ENCODE results near the gene CHCHD10. TPM values are rescaled to one million over a fixed set of nuclear protein-coding genes. Genes with fewer than 3 reads are reported as not detected.

CHCHD10 gene
- total and polyA plus RNA-seq, 2 of the 4 experiments (the other 2 are of a cell fraction) = 2.2 to 11.2 TPM

DNA sequence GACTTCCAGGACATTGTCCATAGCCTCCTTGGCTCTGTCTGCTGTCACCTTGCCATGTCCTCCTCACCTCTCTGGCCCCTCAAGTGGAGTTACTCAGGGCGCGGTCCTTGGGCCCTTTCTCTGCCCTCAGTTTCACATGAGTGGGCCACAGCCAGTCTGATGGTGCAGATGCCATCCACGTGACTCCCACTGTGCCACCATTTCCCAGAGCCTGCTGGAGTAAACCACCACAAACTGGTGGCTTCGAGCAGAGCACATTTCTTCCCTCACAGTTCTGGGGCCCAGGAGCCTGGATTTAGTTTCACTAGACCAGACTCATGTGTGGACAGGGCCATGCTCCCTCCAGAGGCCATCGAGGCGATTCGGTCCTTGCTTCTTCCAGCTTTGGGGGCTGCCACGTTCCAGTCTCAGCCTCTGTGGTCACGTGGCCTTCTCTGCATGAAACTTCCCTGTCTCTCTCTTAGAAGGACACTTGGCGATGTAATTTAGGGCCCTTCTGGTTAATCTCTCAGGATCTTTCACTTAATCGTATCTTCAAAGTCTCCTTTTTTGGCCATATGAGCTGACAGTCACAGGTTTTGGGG is 33.6 kb upstream of the CHCHD10 start:
- no peaks in the 10 kb centered on the region for H3K9me3 ChIP-seq (ENCODE audit: control insufficient read depth, insufficient read depth, low read length)
- H2BK5ac ChIP-seq (ENCODE audit: low read depth, low read length, poor library complexity, severe bottlenecking) = no peak overlapping the region
- no peak overlapping the region for H3K4me2 ChIP-seq (ENCODE audit: low read depth, low read length)
- H2AK5ac ChIP-seq (ENCODE audit: low read depth, low read length) = no peak overlapping the region
- no peak overlapping the region for H3K4me3 ChIP-seq (ENCODE audit: insufficient read depth, low read depth, low read length)
- H4K91ac ChIP-seq (ENCODE audit: insufficient read depth, low read depth, low read length) = no peak overlapping the region
- H2BK20ac ChIP-seq (ENCODE audit: low read depth, low read length) = no peak overlapping the region
- ChIA-PET POLR2A (ENCODE audit: unreplicated experiment) (no interaction called here), CTCF (no interaction called here)
- H2AFZ ChIP-seq (replicated peaks; ENCODE audit: low read length, poor library complexity) = no peak overlapping the region
- no peak overlapping the region for H3K56ac ChIP-seq (ENCODE audit: extremely low read depth, insufficient read depth, low read length)
- ATAC-seq (ENCODE audit: low read depth) (no peak), DNase-seq (no peak)
- H2BK15ac ChIP-seq (ENCODE audit: low read depth, low read length) = no peak overlapping the region
- H3K4me1 ChIP-seq (ENCODE audit: control insufficient read depth, insufficient read depth, low read length) = no peaks in the 10 kb centered on the region
- BruUV-seq (replicated peaks) = no TSS peak
- dilution Hi-C loops (cut with HindIII; ENCODE audit: low sequenced_read_pairs, unreplicated experiment) = no loop called here
- peak overlapping the region; percentile 55 for H2AK9ac ChIP-seq (replicated peaks; ENCODE audit: low read depth, low read length, poor library complexity)
- peaks cover 71% of the 10 kb centered on the region for H3K36me3 ChIP-seq (ENCODE audit: control insufficient read depth, insufficient read depth, low read length)
- no peak overlapping the region for H4K8ac ChIP-seq (ENCODE audit: low read depth in 2 of 2, low read length in 2 of 2)
- H4K20me1 ChIP-seq (ENCODE audit: insufficient read depth, low read length) = no peaks in the 10 kb centered on the region; the same call in 1 of the 2 replicates
- no peak for TF ChIP-seq NFE2L2 (IDR thresholded peaks at IDR 0.05; ENCODE audit: low read depth, low read length)
- H3K27ac ChIP-seq (ENCODE audit: insufficient read depth, low read length) = no peak overlapping the region
- no CpG with 5 or more reads among the region's 11 CpGs for WGBS, 2 experiments (ENCODE audit: extremely low coverage in 2 of 2, insufficient read length in 1 of 2)
- no peak overlapping the region for H3K4ac ChIP-seq (ENCODE audit: low read depth, low read length)
- no peak overlapping the region for H2BK120ac ChIP-seq (ENCODE audit: low read depth, low read length)
- no peak overlapping the region for H3K23ac ChIP-seq (ENCODE audit: low read depth, low read length)
- in situ Hi-C loops (cut with MboI; ENCODE audit: low sequenced_read_pairs) = no loop called here
- no peak overlapping the region for H4K5ac ChIP-seq (ENCODE audit: low read depth, low read length)
- H3K9ac ChIP-seq (ENCODE audit: low read depth, low read length) = no peak overlapping the region
- peaks cover 0 to 22% of the 10 kb centered on the region in 2 experiments; a peak in 3 of 4 replicates for H3K79me1 ChIP-seq (ENCODE audit: low read depth in 1 of 2, low read length in 2 of 2)
- H3K27me3 ChIP-seq (ENCODE audit: control insufficient read depth, insufficient read depth, low read length) = no peaks in the 10 kb centered on the region
- intact Hi-C loops (cut with micrococcal nuclease) = no loop called here
- no peak overlapping the region for H3K14ac ChIP-seq (replicated peaks; ENCODE audit: low read depth, low read length)
- no peaks in the 10 kb centered on the region for H3K9me1 ChIP-seq (ENCODE audit: insufficient read depth, low read length)
- H3K18ac ChIP-seq (ENCODE audit: low read depth, low read length) = no peak overlapping the region

All from IMR-90 (cell line).